ENCODE results near the gene IL23A.
"Not testable (repeated sequence)": the region's sequence is repeated elsewhere in the genome, so short reads cannot be mapped to it uniquely, and the experiment has no call there.

IL23A gene

GRCh38 chr12:56341616-56342015 is 2.9 kb downstream of the IL23A start:
- no peak overlapping the region for H3K27ac ChIP-seq (replicated peaks)
- DNase-seq (ENCODE audit: low read depth in 1 of 2, low spot score in 1 of 2): no peak
- TF ChIP-seq GABPA (IDR thresholded peaks at IDR 0.05; ENCODE audit: low read depth) (no peak), POLR2AphosphoS5 (IDR thresholded peaks at IDR 0.05; ENCODE audit: low read depth) (no peak), CTCF (IDR thresholded peaks at IDR 0.05; ENCODE audit: insufficient read depth, low read length) (no peak), REST (IDR thresholded peaks at IDR 0.05; ENCODE audit: insufficient replicate concordance, low read depth) (no peak), SPI1 (IDR thresholded peaks at IDR 0.05; ENCODE audit: borderline replicate concordance, low read depth) (no peak)

GRCh38 chr12:56342290-56342689 is 3.6 kb downstream of the IL23A start:
- H3K4me3 ChIP-seq (replicated peaks; ENCODE audit: insufficient read depth, low read length); H3K27ac ChIP-seq (replicated peaks); H3K27me3 ChIP-seq (ENCODE audit: insufficient read depth, poor library complexity, severe bottlenecking); DNase-seq (ENCODE audit: low read depth in 1 of 2, low spot score in 1 of 2): not testable (repeated sequence)

More at GRCh38 chr12:56341616-56342015, 2.9 kb downstream of the IL23A start:
- no peak overlapping the region for H3K4me3 ChIP-seq (replicated peaks; ENCODE audit: insufficient read depth, low read length)
- no peaks in the 10 kb centered on the region for H3K27me3 ChIP-seq (ENCODE audit: insufficient read depth, poor library complexity, severe bottlenecking)

- TF ChIP-seq GABPA (IDR thresholded peaks at IDR 0.05; ENCODE audit: low read depth): no peak
- TF ChIP-seq CTCF (IDR thresholded peaks at IDR 0.05; ENCODE audit: insufficient read depth, low read length): peak; percentile 13
- TF ChIP-seq POLR2AphosphoS5 (IDR thresholded peaks at IDR 0.05; ENCODE audit: low read depth): no peak
- no peak for TF ChIP-seq REST (IDR thresholded peaks at IDR 0.05; ENCODE audit: insufficient replicate concordance, low read depth)
- no peak for TF ChIP-seq SPI1 (IDR thresholded peaks at IDR 0.05; ENCODE audit: borderline replicate concordance, low read depth)
- DNase-seq (ENCODE audit: low read depth in 1 of 2, low spot score in 1 of 2): no peak
- no peak overlapping the region for H3K4me3 ChIP-seq (replicated peaks; ENCODE audit: insufficient read depth, low read length)
- no peaks in the 10 kb centered on the region for H3K27me3 ChIP-seq (ENCODE audit: insufficient read depth, poor library complexity, severe bottlenecking)
- H3K27ac ChIP-seq (replicated peaks): no peak overlapping the region
Observed at GRCh38 chr12:56346675-56347074, 8.0 kb downstream of the IL23A start.

- H3K27me3 ChIP-seq (ENCODE audit: insufficient read depth, poor library complexity, severe bottlenecking); H3K27ac ChIP-seq (replicated peaks); DNase-seq (ENCODE audit: low read depth in 1 of 2, low spot score in 1 of 2); H3K4me3 ChIP-seq (replicated peaks; ENCODE audit: insufficient read depth, low read length): not testable (repeated sequence)
Observed at GRCh38 chr12:56347255-56347654, 8.6 kb downstream of the IL23A start.

- TF ChIP-seq GABPA (IDR thresholded peaks at IDR 0.05; ENCODE audit: low read depth): no peak
- TF ChIP-seq REST (IDR thresholded peaks at IDR 0.05; ENCODE audit: insufficient replicate concordance, low read depth): no peak
- no peak for TF ChIP-seq CTCF (IDR thresholded peaks at IDR 0.05; ENCODE audit: insufficient read depth, low read length)
- no peak for TF ChIP-seq POLR2AphosphoS5 (IDR thresholded peaks at IDR 0.05; ENCODE audit: low read depth)
- no peak for TF ChIP-seq SPI1 (IDR thresholded peaks at IDR 0.05; ENCODE audit: borderline replicate concordance, low read depth)
- Histone ChIP-seq H3K27me3 (ENCODE audit: insufficient read depth, poor library complexity, severe bottlenecking) (no peaks in the 10 kb centered on the region), H3K4me3 (replicated peaks; ENCODE audit: insufficient read depth, low read length) (no peak overlapping the region), H3K27ac (replicated peaks) (no peak overlapping the region)
- DNase-seq (ENCODE audit: low read depth in 1 of 2, low spot score in 1 of 2): no peak
Observed at GRCh38 chr12:56348776-56349175, 10.1 kb downstream of the IL23A start.

Data from HL-60 (cell line).